Stimulated activated CD4-positive, alpha-beta T cell treated with anti-CD3 and anti-CD28 coated beads, TNF-alpha, amount 100 ng/mL, for 48 hours (primary cell): ENCODE data around the gene ZBTB16.
"Not testable (repeated sequence)": the region's sequence is repeated elsewhere in the genome, so short reads cannot be mapped to it uniquely, and the experiment has no call there.

Experiments
- DNase-seq, 3 donors: peaks; one replicate each; pipeline ENCODE4 v3.0.0-alpha.2; 2020; ENCODE audit warnings: low read depth in 3 of 3

The ZBTB16 gene

GRCh38 chr11:114042234-114042633 lies 17.3 kb upstream of the ZBTB16 start:
- no peak for DNase-seq

- DNase-seq = no peak
These were observed 15.3 kb upstream of the ZBTB16 start for GRCh38 chr11:114044042-114044871.

- DNase-seq = no peak
These were observed 12.2 kb upstream of the ZBTB16 start for GRCh38 chr11:114047327-114047726.

- no peak for DNase-seq
These were observed 10.5 kb upstream of the ZBTB16 start for GRCh38 chr11:114049050-114049449.

- DNase-seq = not testable (repeated sequence)
These were observed 9.7 kb upstream of the ZBTB16 start for GRCh38 chr11:114049766-114050165.

GRCh38 chr11:114050258-114050927 lies 9.1 kb upstream of the ZBTB16 start:
- no peak for DNase-seq

GRCh38 chr11:114051558-114051957 lies 8.0 kb upstream of the ZBTB16 start:
- DNase-seq = no peak

GRCh38 chr11:114052160-114052559 lies 7.4 kb upstream of the ZBTB16 start:
- no peak for DNase-seq

GRCh38 chr11:114053406-114053805 lies 6.1 kb upstream of the ZBTB16 start:
- no peak for DNase-seq

GRCh38 chr11:114054806-114055205 lies 4.7 kb upstream of the ZBTB16 start:
- DNase-seq = no peak

GRCh38 chr11:114056409-114056808 lies 3.1 kb upstream of the ZBTB16 start:
- DNase-seq = no peak

GRCh38 chr11:114057147-114057546 lies 2.4 kb upstream of the ZBTB16 start:
- DNase-seq = no peak

- DNase-seq = no peak
These were observed 1.9 kb upstream of the ZBTB16 start for GRCh38 chr11:114057605-114058004.

- DNase-seq = no peak
These were observed 1.3 kb upstream of the ZBTB16 start for GRCh38 chr11:114058026-114058706.

GRCh38 chr11:114058871-114059277 lies 637 bp upstream of the ZBTB16 start:
- DNase-seq = no peak

- DNase-seq = no peak
These were observed 477 bp downstream of the ZBTB16 start for GRCh38 chr11:114059984-114060391.

GRCh38 chr11:114060392-114061047 lies 1.0 kb downstream of the ZBTB16 start:
- DNase-seq = no peak

GRCh38 chr11:114061048-114061680 lies 1.7 kb downstream of the ZBTB16 start:
- DNase-seq = no peak

- DNase-seq = no peak
These were observed 2.2 kb downstream of the ZBTB16 start for GRCh38 chr11:114061681-114062049.

- DNase-seq = no peak
These were observed 2.8 kb downstream of the ZBTB16 start for GRCh38 chr11:114062272-114062671.

GRCh38 chr11:114063149-114063828 lies 3.8 kb downstream of the ZBTB16 start:
- no peak for DNase-seq
